K562 (cell line): ENCODE results near the gene CHRNA9. TPM values are rescaled to one million over a fixed set of nuclear protein-coding genes. Genes with fewer than 3 reads are reported as not detected.

Experiments used
- CAMTA2 ChIP-seq: fragments of 250-450 bp; sonication (Bioruptor Pico); conservative IDR thresholded peaks from 2 replicates; pipeline ENCODE4 v1.5.1; 2022
- CHD2 ChIP-seq: IDR thresholded peaks from 2 replicates; pipeline ENCODE4 v1.6.1; 2011; ENCODE audit warnings: low read depth, low read length
- CSDE1 ChIP-seq, 2 experiments: fragments of 450-650 bp; IDR thresholded peaks; 2 replicates each; pipeline ENCODE4 v1.6.1; 2016; ENCODE audit warnings: mild to moderate bottlenecking in 1 of 2
- EWSR1 ChIP-seq: fragments of 450-650 bp; IDR thresholded peaks from 2 replicates; pipeline ENCODE4 v1.6.1; 2018; ENCODE audit warnings: borderline replicate concordance, mild to moderate bottlenecking, low read depth, moderate library complexity; ENCODE audit not compliant: partially characterized antibody
- HDAC1 ChIP-seq, 2 experiments: fragments of 450-650 bp; IDR thresholded peaks; 2 replicates each; pipeline ENCODE4 v1.6.1; 2016 to 2017; ENCODE audit warnings: inconsistent platforms in 1 of 2, mild to moderate bottlenecking in 1 of 2, moderate library complexity in 1 of 2
- HDAC8 ChIP-seq: fragments of 450-650 bp; IDR thresholded peaks from 2 replicates; pipeline ENCODE4 v1.6.1; 2016; ENCODE audit warnings: mild to moderate bottlenecking, missing genetic modification characterization, moderate library complexity, missing compliant biosample characterization
- KLF13 ChIP-seq: fragments of 450-650 bp; IDR thresholded peaks from 2 replicates; pipeline ENCODE4 v1.6.1; 2016; ENCODE audit warnings: missing genetic modification characterization, low read depth, mild to moderate bottlenecking, missing compliant biosample characterization, moderate library complexity, borderline replicate concordance
- MAZ ChIP-seq, 2 experiments: fragments of 450-650 bp in 1 of 2; sonication (generic) in 1 of 2; formaldehyde crosslinking; IDR thresholded peaks in 1 of 2; conservative IDR thresholded peaks in 1 of 2; 2 replicates each; pipeline versions ENCODE4 v1.4.0 to v1.5.0; 2020; ENCODE audit warnings: mild to moderate bottlenecking in 1 of 2, missing genetic modification reagents in 1 of 2
- MYBL2 ChIP-seq, 2 experiments: fragments of 450-650 bp in 1 of 2; sonication (generic) in 1 of 2; formaldehyde crosslinking in 1 of 2; IDR thresholded peaks; 2 replicates each; pipeline versions ENCODE4 v1.6.1 to v1.8.1; 2017 to 2022; ENCODE audit warnings: borderline replicate concordance in 1 of 2, inconsistent platforms in 1 of 2, low read depth in 1 of 2, mild to moderate bottlenecking in 1 of 2, missing genetic modification reagents in 1 of 2, moderate library complexity in 1 of 2
- NCOA4 ChIP-seq: fragments of 450-650 bp; IDR thresholded peaks from 2 replicates; pipeline ENCODE4 v1.6.1; 2018; ENCODE audit warnings: mild to moderate bottlenecking; ENCODE audit not compliant: partially characterized antibody
- RCOR1 ChIP-seq, 2 experiments: IDR thresholded peaks; 2 replicates each; pipeline ENCODE4 v1.6.1; 2012; ENCODE audit warnings: low read depth in 2 of 2, low read length in 2 of 2, borderline replicate concordance in 1 of 2, improper control_type of control experiment in 1 of 2
- SAFB ChIP-seq: fragments of 200-400 bp; formaldehyde crosslinking; IDR thresholded peaks from 2 replicates; pipeline ENCODE4 v1.6.1; 2017; ENCODE audit warnings: low read depth, low read length, borderline replicate concordance
- SMAD4 ChIP-seq: fragments of 250-450 bp; sonication (Bioruptor Pico); conservative IDR thresholded peaks from 2 replicates; pipeline ENCODE4 v1.8.0; 2021; ENCODE audit warnings: inconsistent platforms, mild to moderate bottlenecking, moderate library complexity
- SMC3 ChIP-seq: conservative IDR thresholded peaks from 2 replicates; pipeline ENCODE4 v1.6.1; 2011; ENCODE audit warnings: low read depth, low read length, improper control_type of control experiment; ENCODE audit not compliant: insufficient read depth
- SP2 ChIP-seq: IDR thresholded peaks from 2 replicates; pipeline ENCODE4 v1.6.1; 2011; ENCODE audit warnings: mild to moderate bottlenecking, low read depth, low read length, moderate library complexity; ENCODE audit not compliant: poor library complexity, severe bottlenecking; ENCODE audit errors: extremely low read depth
- STAT6 ChIP-seq: sonication (generic); formaldehyde crosslinking; IDR thresholded peaks from 2 replicates; pipeline ENCODE4 v1.8.1; 2023; ENCODE audit warnings: mild to moderate bottlenecking, missing genetic modification reagents
- TAF7 ChIP-seq: fragments of 450-650 bp; IDR thresholded peaks from 2 replicates; pipeline ENCODE4 v1.6.1; 2016; ENCODE audit warnings: missing genetic modification characterization, missing compliant biosample characterization
- TAL1 ChIP-seq: fragments of 450-650 bp; IDR thresholded peaks from 2 replicates; pipeline ENCODE4 v1.6.1; 2016; ENCODE audit warnings: mild to moderate bottlenecking
- TRIM25 ChIP-seq: fragments of 450-650 bp; IDR thresholded peaks from 2 replicates; pipeline ENCODE4 v1.7.0; 2016; ENCODE audit warnings: borderline replicate concordance
- ZBTB34 ChIP-seq: fragments of 250-450 bp; sonication (Bioruptor Pico); IDR thresholded peaks from 2 replicates; pipeline ENCODE4 v1.8.0; 2021; ENCODE audit warnings: mild to moderate bottlenecking, moderate library complexity
- ZBTB7A ChIP-seq: IDR thresholded peaks from 2 replicates; pipeline ENCODE4 v1.6.1; 2011; ENCODE audit warnings: low read depth, mild to moderate bottlenecking, low read length, moderate library complexity, borderline replicate concordance; ENCODE audit not compliant: control insufficient read depth
- ZNF133 ChIP-seq: fragments of 250-450 bp; sonication (Bioruptor Pico); IDR thresholded peaks from 2 replicates; pipeline ENCODE4 v1.4.0; 2020; ENCODE audit warnings: mild to moderate bottlenecking
- ZNF76 ChIP-seq: fragments of 250-450 bp; sonication (Bioruptor Pico); IDR thresholded peaks from 2 replicates; pipeline ENCODE4 v1.4.0; 2020; ENCODE audit warnings: mild to moderate bottlenecking, moderate library complexity, borderline replicate concordance
- polyA plus RNA-seq, 8 experiments: library from polyadenylated mRNA; depleted of rRNA in 4 of 8; stranded (reverse) in 5 of 8; unstranded in 3 of 8; fragments of >200 nt; fragmentation: Nextera tagmentation in 2 of 8; fragmentation: Illumina TruSeq in 1 of 8; extraction: Ambion mirVana in 2 of 8; extraction: Trizol in 1 of 8; gene quantifications; 2 replicates each; pipeline versions ENCODE4 v1.2.1 to v1.2.3, GENCODE V29; 2011 to 2014; ENCODE audit warnings: inconsistent platforms in 1 of 8, missing spikeins in 1 of 8
- total RNA-seq, 7 experiments: library from RNA; depleted of rRNA in 6 of 7; stranded (reverse); fragments of >200 nt in 6 of 7; fragmentation: Illumina TruSeq in 2 of 7; extraction: Trizol in 2 of 7; gene quantifications; 2 replicates each; pipeline versions ENCODE4 v1.2.1 to v1.2.3, GENCODE V29; 2011 to 2021; ENCODE audit warnings: low replicate concordance in 1 of 7

Gene CHRNA9
- total and polyA plus RNA-seq, 9 of the 15 experiments (the other 6 are each of a cell fraction or from before 2014, with no cell fraction given) = not detected

- TF ChIP-seq MAZ (CRISPR knock-in tag; conservative IDR thresholded peaks at IDR 0.05 in 1 of 2, IDR thresholded peaks at IDR 0.05 in 1 of 2) (0 out of 4 replicates have a peak, but pooled peaks of 1 of the 2 experiments have one; percentile 43), CSDE1 (IDR thresholded peaks at IDR 0.05) (no peak), TAL1 (no peak), SP2 (no peak), KLF13 (tag) (no peak), EWSR1 (no peak), ZNF133 (CRISPR knock-in tag) (no peak), TRIM25 (no peak), STAT6 (CRISPR knock-in tag) (no peak), CAMTA2 (no peak), MYBL2 (IDR thresholded peaks at IDR 0.05; ENCODE audit: low read depth) (no peak), MYBL2 (CRISPR knock-in tag; IDR thresholded peaks at IDR 0.05; ENCODE audit: borderline replicate concordance) (no peak), RCOR1 (IDR thresholded peaks at IDR 0.05; ENCODE audit: borderline replicate concordance in 1 of 2, low read depth in 2 of 2, low read length in 2 of 2) (peak in 1 of 2 experiments; percentile 58; a peak in 1 of 4 replicates), CHD2 (no peak), SMC3 (peak; percentile 94), ZBTB34 (CRISPR knock-in tag) (no peak), ZNF76 (CRISPR knock-in tag) (no peak), NCOA4 (no peak), SMAD4 (CRISPR knock-in tag) (no peak), HDAC1 (IDR thresholded peaks at IDR 0.05) (no peak), HDAC8 (tag) (no peak), SAFB (no peak), ZBTB7A (peak; percentile 36; the same call in 1 of the 2 replicates), TAF7 (tag) (no peak)
These were observed 25.8 kb upstream of the CHRNA9 start (continued) for GRCh38 chr4:40309250-40309774.
